Body of pancreas (tissue), 4 donors: ENCODE results near the gene PHF5A.

Source experiments
- POLR2A ChIP-seq, 3 donors: fragments of 450-650 bp; IDR thresholded peaks; one replicate each; pipeline ENCODE4 v1.6.1; 2016; ENCODE audit warnings: antibody characterized with exemption in 3 of 3, mild to moderate bottlenecking in 2 of 3
- TF ChIP-seq, protein P1 (sequence below), 7 experiments: fragments of 450-650 bp in 4 of 7; fragments of 200-600 bp in 3 of 7; sonication (generic) in 3 of 7; IDR thresholded peaks; one replicate each; pipeline ENCODE4 v1.5.1; 2016 to 2019; ENCODE audit warnings: antibody characterized with exemption in 7 of 7

DNA sequence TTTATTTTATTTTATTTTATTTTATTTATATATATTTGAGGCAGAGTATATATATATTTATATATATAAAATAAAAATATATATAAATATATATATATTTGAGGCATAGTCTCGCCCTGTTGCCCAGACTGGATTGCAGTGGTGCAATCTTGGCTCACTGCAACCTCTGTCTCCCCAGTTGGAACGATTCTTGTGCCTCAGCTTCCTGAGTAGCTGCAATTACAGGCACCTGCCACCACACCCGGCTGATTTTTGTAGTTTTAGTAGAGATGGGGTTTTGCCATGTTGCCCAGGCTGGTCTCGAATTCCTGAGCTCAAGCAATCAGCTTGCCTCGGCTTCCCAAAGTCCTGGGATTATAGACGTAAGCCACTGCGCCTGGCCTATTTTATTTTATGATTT is 31.8 kb upstream of the PHF5A start:
- TF ChIP-seq, protein P1, sequence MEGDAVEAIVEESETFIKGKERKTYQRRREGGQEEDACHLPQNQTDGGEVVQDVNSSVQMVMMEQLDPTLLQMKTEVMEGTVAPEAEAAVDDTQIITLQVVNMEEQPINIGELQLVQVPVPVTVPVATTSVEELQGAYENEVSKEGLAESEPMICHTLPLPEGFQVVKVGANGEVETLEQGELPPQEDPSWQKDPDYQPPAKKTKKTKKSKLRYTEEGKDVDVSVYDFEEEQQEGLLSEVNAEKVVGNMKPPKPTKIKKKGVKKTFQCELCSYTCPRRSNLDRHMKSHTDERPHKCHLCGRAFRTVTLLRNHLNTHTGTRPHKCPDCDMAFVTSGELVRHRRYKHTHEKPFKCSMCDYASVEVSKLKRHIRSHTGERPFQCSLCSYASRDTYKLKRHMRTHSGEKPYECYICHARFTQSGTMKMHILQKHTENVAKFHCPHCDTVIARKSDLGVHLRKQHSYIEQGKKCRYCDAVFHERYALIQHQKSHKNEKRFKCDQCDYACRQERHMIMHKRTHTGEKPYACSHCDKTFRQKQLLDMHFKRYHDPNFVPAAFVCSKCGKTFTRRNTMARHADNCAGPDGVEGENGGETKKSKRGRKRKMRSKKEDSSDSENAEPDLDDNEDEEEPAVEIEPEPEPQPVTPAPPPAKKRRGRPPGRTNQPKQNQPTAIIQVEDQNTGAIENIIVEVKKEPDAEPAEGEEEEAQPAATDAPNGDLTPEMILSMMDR (IDR thresholded peaks at IDR 0.05): no peak
- TF ChIP-seq POLR2A (IDR thresholded peaks at IDR 0.05): no peak
